Germinal center (tissue), 1 donor: ENCODE data around the gene RAB3GAP1.
"Not testable (repeated sequence)": the region's sequence is repeated elsewhere in the genome, so short reads cannot be mapped to it uniquely, and the experiment has no call there.

Experiments used
- DNase-seq: peaks from one replicate; pipeline ENCODE4 v3.0.0; 2012; ENCODE audit warnings: mixed read lengths, low spot score

The RAB3GAP1 gene

GRCh38 chr2:135055182-135055786 is 3.2 kb downstream of the RAB3GAP1 start:
- no peak for DNase-seq

GRCh38 chr2:135056790-135057189 is 4.7 kb downstream of the RAB3GAP1 start:
- no peak for DNase-seq

GRCh38 chr2:135059577-135059976 is 7.5 kb downstream of the RAB3GAP1 start:
- no peak for DNase-seq

- DNase-seq = no peak
Measured at GRCh38 chr2:135063210-135063609, 11.1 kb downstream of the RAB3GAP1 start.

- DNase-seq = no peak
Measured at GRCh38 chr2:135064149-135064548, 12.1 kb downstream of the RAB3GAP1 start.

GRCh38 chr2:135066710-135067109 is 14.6 kb downstream of the RAB3GAP1 start:
- no peak for DNase-seq

- DNase-seq = no peak
Measured at GRCh38 chr2:135072125-135072997, 20.3 kb downstream of the RAB3GAP1 start.

GRCh38 chr2:135074216-135074615 is 22.1 kb downstream of the RAB3GAP1 start:
- DNase-seq = no peak

- DNase-seq = no peak
Measured at GRCh38 chr2:135076556-135076955, 24.5 kb downstream of the RAB3GAP1 start.

- DNase-seq = no peak
Measured at GRCh38 chr2:135078417-135078816, 26.3 kb downstream of the RAB3GAP1 start.

- DNase-seq = no peak
Measured at GRCh38 chr2:135086222-135086621, 34.1 kb downstream of the RAB3GAP1 start.

GRCh38 chr2:135089597-135089996 is 37.5 kb downstream of the RAB3GAP1 start:
- not testable (repeated sequence) for DNase-seq

GRCh38 chr2:135091681-135092080 is 39.6 kb downstream of the RAB3GAP1 start:
- no peak for DNase-seq

GRCh38 chr2:135093193-135093592 is 41.1 kb downstream of the RAB3GAP1 start:
- no peak for DNase-seq

- no peak for DNase-seq
Measured at GRCh38 chr2:135093670-135094330, 41.7 kb downstream of the RAB3GAP1 start.

- no peak for DNase-seq
Measured at GRCh38 chr2:135094508-135094907, 42.4 kb downstream of the RAB3GAP1 start.

- no peak for DNase-seq
Measured at GRCh38 chr2:135095591-135095990, 43.5 kb downstream of the RAB3GAP1 start.

GRCh38 chr2:135096665-135097446 is 44.8 kb downstream of the RAB3GAP1 start:
- DNase-seq = no peak

GRCh38 chr2:135097532-135098231 is 45.6 kb downstream of the RAB3GAP1 start:
- DNase-seq = no peak

- no peak for DNase-seq
Measured at GRCh38 chr2:135099802-135100483, 47.9 kb downstream of the RAB3GAP1 start.

- no peak for DNase-seq
Measured at GRCh38 chr2:135103843-135104242, 51.8 kb downstream of the RAB3GAP1 start.
